GM23248 (cell line): ENCODE measurements around the gene ERN1. TPM values are rescaled to one million over a fixed set of nuclear protein-coding genes. Genes with fewer than 3 reads are reported as not detected.
A peak's percentile ranks its signal among the peaks of the same experiment; 100 is the strongest.

ENCODE experiments used
- DNase-seq: peaks from one replicate; pipeline ENCODE4 v3.0.0-alpha.2; 2015
- H2AFZ ChIP-seq: fragments of 200-600 bp; sonication (generic); 2 replicates; pipeline ENCODE4 v1.6.1; 2016; ENCODE audit warnings: antibody characterized with exemption
- H3F3A ChIP-seq: fragments of 200-600 bp; sonication (generic); 2 replicates; pipeline ENCODE4 v1.6.1; 2016; ENCODE audit warnings: mild to moderate bottlenecking, antibody characterized with exemption, mixed run types; ENCODE audit not compliant: insufficient read depth
- H3K27ac ChIP-seq: fragments of 200-600 bp; sonication (generic); 2 replicates; pipeline ENCODE4 v1.5.1; 2016; ENCODE audit warnings: mild to moderate bottlenecking
- H3K27me3 ChIP-seq: fragments of 200-600 bp; sonication (generic); replicated peaks from 2 replicates; pipeline ENCODE4 v1.6.1; 2016; ENCODE audit warnings: mild to moderate bottlenecking; ENCODE audit not compliant: insufficient read depth
- H3K36me3 ChIP-seq: fragments of 200-600 bp; sonication (generic); 2 replicates; pipeline ENCODE4 v1.6.1; 2016; ENCODE audit warnings: low read depth, mild to moderate bottlenecking
- H3K4me1 ChIP-seq: fragments of 200-600 bp; sonication (generic); 2 replicates; pipeline ENCODE4 v1.6.1; 2016; ENCODE audit warnings: mild to moderate bottlenecking; ENCODE audit not compliant: insufficient read depth
- H3K4me2 ChIP-seq: fragments of 200-600 bp; sonication (generic); one replicate; pipeline ENCODE4 v1.6.1; 2016; ENCODE audit warnings: mild to moderate bottlenecking; ENCODE audit not compliant: unreplicated experiment
- H3K4me3 ChIP-seq: fragments of 200-600 bp; sonication (generic); 2 replicates; pipeline ENCODE4 v1.5.1; 2016; ENCODE audit warnings: mild to moderate bottlenecking
- H3K79me2 ChIP-seq: fragments of 200-600 bp; sonication (generic); 2 replicates; pipeline ENCODE4 v1.6.1; 2016; ENCODE audit warnings: mild to moderate bottlenecking; ENCODE audit not compliant: insufficient read depth
- H3K9ac ChIP-seq: fragments of 200-600 bp; sonication (generic); 2 replicates; pipeline ENCODE4 v1.6.1; 2016; ENCODE audit warnings: mild to moderate bottlenecking
- H3K9me2 ChIP-seq: fragments of 200-600 bp; sonication (generic); 2 replicates; pipeline ENCODE4 v1.6.1; 2016; ENCODE audit warnings: mixed run types, mild to moderate bottlenecking, moderate library complexity; ENCODE audit not compliant: insufficient read depth
- H3K9me3 ChIP-seq: fragments of 200-600 bp; sonication (generic); one replicate; pipeline ENCODE4 v1.6.1; 2017; ENCODE audit warnings: low read depth
- H4K20me1 ChIP-seq: fragments of 200-600 bp; sonication (generic); 2 replicates; pipeline ENCODE4 v1.6.0; 2016; ENCODE audit not compliant: insufficient read depth
- EZH2 ChIP-seq: fragments of 200-600 bp; sonication (generic); IDR thresholded peaks from 2 replicates; pipeline ENCODE4 v1.6.1; 2018; ENCODE audit warnings: antibody characterized with exemption, mild to moderate bottlenecking; ENCODE audit not compliant: insufficient read depth, poor library complexity, severe bottlenecking
- EZH2phosphoT487 ChIP-seq: fragments of 200-600 bp; sonication (generic); IDR thresholded peaks from 2 replicates; pipeline ENCODE4 v1.6.1; 2018; ENCODE audit warnings: antibody characterized with exemption, moderate library complexity, mild to moderate bottlenecking, low read depth; ENCODE audit not compliant: insufficient read depth
- WGBS, 2 experiments: methylation state at CpG; one replicate each; pipeline ENCODE4 v1.1.6; 2015 to 2017; ENCODE audit warnings: low lambda C conversion rate in 2 of 2, low coverage in 1 of 2; ENCODE audit errors: missing lambda C conversion rate in 2 of 2; 5-methylcytosine and 5-hydroxymethylcytosine counted together
- in situ Hi-C: fragments of 300-500 bp; cut with MboI; formaldehyde crosslinking; loops from 2 replicates; pipeline ENCODE4 v1.15.0; 2020
- polyA plus RNA-seq: library from polyadenylated mRNA; unstranded; fragments of >200 nt; fragmentation: Nextera tagmentation; extraction: Ambion mirVana; gene quantifications from 2 replicates; pipeline ENCODE4 v1.2.1, GENCODE V29; 2016
- total RNA-seq: library from RNA; depleted of rRNA; stranded (reverse); fragments of >200 nt; shearing (Covaris generic); gene quantifications from 2 replicates; pipeline ENCODE4 v1.2.3, GENCODE V29; 2014

Gene ERN1
- total and polyA plus RNA-seq, 2 experiments from 2014 or later, result 5.8 to 9.9 TPM

- Histone ChIP-seq H3K9me2 (no peaks in the 10 kb centered on the region), H4K20me1 (no peaks in the 10 kb centered on the region), H3K4me3 (no peak overlapping the region), H3K9me3 (no peaks in the 10 kb centered on the region), H2AFZ (no peak overlapping the region), H3K4me1 (0 out of 2 replicates have a peak, but pooled peaks cover 6% of the 10 kb centered on the region), H3K27me3 (no peaks in the 10 kb centered on the region), H3F3A (peaks cover 14% of the 10 kb centered on the region; the same call in 1 of the 2 replicates), H3K79me2 (no peaks in the 10 kb centered on the region), H3K36me3 (peaks cover 15% of the 10 kb centered on the region; the same call in 1 of the 2 replicates), H3K4me2 (no peak overlapping the region), H3K9ac (no peak overlapping the region), H3K27ac (no peak overlapping the region)
- in situ Hi-C loops, result no loop called here
- DNase-seq, result no peak
- TF ChIP-seq EZH2phosphoT487, result no peak
- TF ChIP-seq EZH2, result no peak
These were observed 46.6 kb upstream of the ERN1 start for GRCh38 chr17:64176556-64176955.

DNA sequence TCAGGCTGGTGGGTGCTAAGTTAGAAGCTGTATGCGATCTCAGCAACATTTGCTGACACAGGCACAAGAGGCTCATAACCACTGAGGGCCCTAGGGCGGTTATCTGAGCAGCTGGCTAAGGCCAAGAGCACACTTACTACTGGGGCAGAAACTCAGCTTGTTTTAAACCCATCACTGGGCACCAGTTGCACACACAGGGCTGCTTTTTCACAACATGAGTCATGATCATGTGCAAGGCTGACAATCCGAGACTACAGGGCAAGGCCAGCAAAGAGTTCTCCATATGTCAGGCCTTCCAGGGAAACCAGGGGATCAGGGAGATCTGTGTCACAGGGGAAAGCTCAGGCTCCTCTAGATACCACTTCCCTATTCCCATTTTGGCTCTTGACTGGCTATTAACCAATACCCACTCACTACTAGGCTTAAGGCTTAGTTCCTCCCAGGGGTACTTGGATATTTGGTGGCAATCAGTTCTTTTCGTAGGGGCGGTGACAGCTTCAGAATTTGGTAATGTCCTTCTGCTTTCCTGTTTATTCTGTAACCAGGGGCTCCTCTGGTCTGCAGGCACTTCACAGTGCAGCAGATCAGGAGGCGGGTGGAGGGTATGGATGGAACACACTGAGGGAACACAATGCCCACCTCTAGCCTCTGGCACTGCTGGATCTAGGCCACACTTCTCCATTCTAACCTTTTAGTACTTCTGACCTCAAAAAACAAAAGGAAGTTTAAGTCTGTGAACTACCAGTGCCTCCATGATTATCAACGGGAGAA lies 44.9 kb upstream of the ERN1 start:
- H3K4me1 ChIP-seq, result 0 out of 2 replicates have a peak, but pooled peaks cover under 1% of the 10 kb centered on the region
- H3K4me3 ChIP-seq, result no peak overlapping the region
- H3K9ac ChIP-seq, result no peak overlapping the region
- TF ChIP-seq EZH2phosphoT487, result no peak
- no peak for TF ChIP-seq EZH2
- peak; percentile 55 for DNase-seq
- H3F3A ChIP-seq, result peaks cover 5% of the 10 kb centered on the region; the same call in 1 of the 2 replicates
- no peaks in the 10 kb centered on the region for H3K27me3 ChIP-seq
- peaks cover 19% of the 10 kb centered on the region; the same call in 1 of the 2 replicates for H3K36me3 ChIP-seq
- no peaks in the 10 kb centered on the region for H4K20me1 ChIP-seq
- no peaks in the 10 kb centered on the region for H3K79me2 ChIP-seq
- in situ Hi-C loops, result no loop called here
- no peak overlapping the region for H2AFZ ChIP-seq
- no peak overlapping the region for H3K4me2 ChIP-seq
- WGBS, 2 experiments, result 71 to 78% methylated on average over 7 of the region's 7 CpGs
- no peaks in the 10 kb centered on the region for H3K9me2 ChIP-seq
- no peaks in the 10 kb centered on the region for H3K9me3 ChIP-seq
- no peak overlapping the region for H3K27ac ChIP-seq

- Histone ChIP-seq H3F3A (no peaks in the 10 kb centered on the region), H3K4me2 (no peak overlapping the region), H3K9ac (no peak overlapping the region), H2AFZ (no peak overlapping the region), H3K79me2 (no peaks in the 10 kb centered on the region), H3K36me3 (peaks cover 17% of the 10 kb centered on the region; the same call in 1 of the 2 replicates), H3K27ac (no peak overlapping the region), H4K20me1 (no peaks in the 10 kb centered on the region), H3K27me3 (no peaks in the 10 kb centered on the region), H3K4me1 (no peaks in the 10 kb centered on the region), H3K9me3 (no peaks in the 10 kb centered on the region), H3K4me3 (no peak overlapping the region), H3K9me2 (no peaks in the 10 kb centered on the region)
- in situ Hi-C loops, result no loop called here
- TF ChIP-seq EZH2, result no peak
- TF ChIP-seq EZH2phosphoT487, result no peak
- 99 to 100% methylated on average over 3 of the region's 3 CpGs for WGBS, 2 experiments
- DNase-seq, result no peak
These were observed 43.7 kb upstream of the ERN1 start for GRCh38 chr17:64173646-64174045.

DNA sequence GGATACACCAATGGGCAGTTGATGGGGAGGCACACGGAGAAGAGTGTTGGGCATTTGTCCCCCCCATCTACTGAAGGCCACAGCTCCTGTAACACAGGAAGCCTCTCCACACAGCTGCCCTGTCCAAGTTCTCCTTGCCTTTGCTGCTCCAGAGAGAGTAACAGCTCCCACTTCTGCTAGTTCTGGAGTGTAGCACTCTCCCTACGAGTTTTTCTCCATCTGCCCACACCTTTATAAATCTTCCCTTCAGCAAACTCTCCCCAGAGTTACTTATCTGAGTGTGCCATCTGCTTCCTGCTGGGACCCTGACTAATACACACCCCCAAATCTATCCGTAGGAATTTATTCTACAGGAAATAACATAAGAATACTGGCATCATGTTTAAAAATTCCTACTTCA lies 42.6 kb upstream of the ERN1 start:
- Histone ChIP-seq H3K27ac (no peak overlapping the region), H3K4me2 (no peak overlapping the region), H2AFZ (no peak overlapping the region), H4K20me1 (no peaks in the 10 kb centered on the region), H3K36me3 (peaks cover 16% of the 10 kb centered on the region; the same call in 1 of the 2 replicates), H3F3A (no peaks in the 10 kb centered on the region), H3K4me1 (no peaks in the 10 kb centered on the region), H3K79me2 (no peaks in the 10 kb centered on the region), H3K9ac (no peak overlapping the region), H3K9me2 (no peaks in the 10 kb centered on the region), H3K4me3 (no peak overlapping the region), H3K27me3 (no peaks in the 10 kb centered on the region), H3K9me3 (no peaks in the 10 kb centered on the region)
- DNase-seq, result no peak
- no peak for TF ChIP-seq EZH2
- TF ChIP-seq EZH2phosphoT487, result no peak
- WGBS, 2 experiments, result 67 to 68% methylated on average over 3 of the region's 3 CpGs
- in situ Hi-C loops, result no loop called here
